Hepatocyte (in vitro differentiated cells): ENCODE results near the gene SYNPO2. TPM values are rescaled to one million over a fixed set of nuclear protein-coding genes. Genes with fewer than 3 reads are reported as not detected.
A peak's percentile ranks its signal among the peaks of the same experiment; 100 is the strongest.

Experiments used
- DNase-seq: peaks from one replicate; pipeline ENCODE4 v3.0.0-alpha.2; 2016; ENCODE audit warnings: low spot score
- H2AFZ ChIP-seq: fragments of 200-600 bp; sonication (generic); 2 replicates; pipeline ENCODE4 v1.6.0; 2016; ENCODE audit warnings: antibody characterized with exemption, mild to moderate bottlenecking
- H3K27ac ChIP-seq: fragments of 200-600 bp; sonication (generic); 2 replicates; pipeline ENCODE4 v1.5.1; 2016; ENCODE audit warnings: mild to moderate bottlenecking
- H3K27me3 ChIP-seq: fragments of 200-600 bp; sonication (generic); 2 replicates; pipeline ENCODE4 v1.6.1; 2016
- H3K36me3 ChIP-seq: fragments of 200-600 bp; sonication (generic); replicated peaks from 2 replicates; pipeline ENCODE4 v1.5.1; 2016; ENCODE audit warnings: low read depth; ENCODE audit not compliant: insufficient read depth
- H3K4me1 ChIP-seq: fragments of 200-600 bp; sonication (generic); 2 replicates; pipeline ENCODE4 v1.5.1; 2016; ENCODE audit warnings: mild to moderate bottlenecking, moderate library complexity; ENCODE audit not compliant: insufficient read depth
- H3K4me2 ChIP-seq: fragments of 200-600 bp; sonication (generic); 2 replicates; pipeline ENCODE4 v1.6.0; 2016
- H3K4me3 ChIP-seq: fragments of 200-600 bp; sonication (generic); 2 replicates; pipeline ENCODE4 v1.5.1; 2016; ENCODE audit warnings: mild to moderate bottlenecking
- H3K79me2 ChIP-seq: fragments of 200-600 bp; sonication (generic); 2 replicates; pipeline ENCODE4 v1.6.0; 2017; ENCODE audit warnings: mild to moderate bottlenecking
- H3K9me2 ChIP-seq: fragments of 200-600 bp; sonication (generic); replicated peaks from 2 replicates; pipeline ENCODE4 v1.6.0; 2017; ENCODE audit warnings: mild to moderate bottlenecking; ENCODE audit not compliant: insufficient read depth
- H3K9me3 ChIP-seq: fragments of 200-600 bp; sonication (generic); 2 replicates; pipeline ENCODE4 v1.5.1; 2016; ENCODE audit warnings: low read depth, mild to moderate bottlenecking
- H4K20me1 ChIP-seq: fragments of 200-600 bp; sonication (generic); 2 replicates; pipeline ENCODE4 v1.6.0; 2016; ENCODE audit warnings: mild to moderate bottlenecking; ENCODE audit not compliant: insufficient read depth, poor library complexity, severe bottlenecking
- EZH2 ChIP-seq: fragments of 200-600 bp; sonication (generic); IDR thresholded peaks from 2 replicates; pipeline ENCODE4 v1.6.1; 2016; ENCODE audit warnings: antibody characterized with exemption, mild to moderate bottlenecking, borderline replicate concordance
- EZH2phosphoT487 ChIP-seq: fragments of 200-600 bp; sonication (generic); IDR thresholded peaks from one replicate; pipeline ENCODE4 v1.6.1; 2018; ENCODE audit warnings: antibody characterized with exemption, mild to moderate bottlenecking, low read depth, moderate library complexity; ENCODE audit not compliant: unreplicated experiment, severe bottlenecking
- WGBS: methylation state at CpG from one replicate; pipeline ENCODE4 v1.1.6; 2016; ENCODE audit warnings: low lambda C conversion rate; ENCODE audit errors: missing lambda C conversion rate; 5-methylcytosine and 5-hydroxymethylcytosine counted together
- polyA plus RNA-seq: library from polyadenylated mRNA; unstranded; fragments of >200 nt; fragmentation: Nextera tagmentation; extraction: Ambion mirVana; gene quantifications from 2 replicates; pipeline ENCODE4 v1.2.1, GENCODE V29; 2016
- total RNA-seq: library from RNA; depleted of rRNA; stranded (reverse); fragments of >200 nt; gene quantifications from 2 replicates; pipeline ENCODE4 v1.2.3, GENCODE V29; 2014
- TF ChIP-seq, protein P1 (sequence below): fragments of 200-600 bp; sonication (generic); IDR thresholded peaks from 2 replicates; pipeline ENCODE4 v1.5.1; 2016; ENCODE audit warnings: antibody characterized with exemption, mild to moderate bottlenecking; ENCODE audit not compliant: poor library complexity

SYNPO2 gene
- total and polyA plus RNA-seq, 2 experiments from 2014 or later = 3.5 to 12.6 TPM

DNA sequence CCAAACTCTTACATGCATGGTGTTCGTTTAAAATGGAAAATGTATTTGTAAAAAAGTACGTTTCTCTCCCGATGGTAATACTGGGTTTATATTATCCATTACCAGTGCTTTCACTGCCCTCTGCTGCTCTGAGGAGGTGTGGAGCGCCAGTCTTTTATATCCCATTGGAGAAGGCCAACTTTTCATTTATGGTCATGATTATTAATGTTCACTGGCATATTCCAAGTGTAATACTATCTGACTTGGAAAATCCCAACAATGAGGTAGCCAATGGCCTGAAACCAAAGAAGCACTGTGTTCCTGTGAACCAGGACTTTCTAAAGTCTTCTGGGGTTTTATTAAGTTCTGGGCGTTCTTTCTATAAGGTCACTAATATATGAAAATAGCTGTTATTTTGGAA lies 80.7 kb downstream of the SYNPO2 start:
- Histone ChIP-seq H3K27ac (peak overlapping the region; percentile 62), H3K4me1 (peaks cover 14% of the 10 kb centered on the region), H3K36me3 (no peaks in the 10 kb centered on the region), H3K9me2 (no peaks in the 10 kb centered on the region), H4K20me1 (no peaks in the 10 kb centered on the region), H3K9me3 (no peaks in the 10 kb centered on the region), H3K79me2 (no peaks in the 10 kb centered on the region), H3K4me3 (peak overlapping the region; percentile 8), H2AFZ (no peak overlapping the region), H3K4me2 (peak overlapping the region; percentile 64), H3K27me3 (no peaks in the 10 kb centered on the region)
- DNase-seq = peak; percentile 63
- WGBS = 32% methylated on average over 5 of the region's 5 CpGs
- TF ChIP-seq, protein P1, sequence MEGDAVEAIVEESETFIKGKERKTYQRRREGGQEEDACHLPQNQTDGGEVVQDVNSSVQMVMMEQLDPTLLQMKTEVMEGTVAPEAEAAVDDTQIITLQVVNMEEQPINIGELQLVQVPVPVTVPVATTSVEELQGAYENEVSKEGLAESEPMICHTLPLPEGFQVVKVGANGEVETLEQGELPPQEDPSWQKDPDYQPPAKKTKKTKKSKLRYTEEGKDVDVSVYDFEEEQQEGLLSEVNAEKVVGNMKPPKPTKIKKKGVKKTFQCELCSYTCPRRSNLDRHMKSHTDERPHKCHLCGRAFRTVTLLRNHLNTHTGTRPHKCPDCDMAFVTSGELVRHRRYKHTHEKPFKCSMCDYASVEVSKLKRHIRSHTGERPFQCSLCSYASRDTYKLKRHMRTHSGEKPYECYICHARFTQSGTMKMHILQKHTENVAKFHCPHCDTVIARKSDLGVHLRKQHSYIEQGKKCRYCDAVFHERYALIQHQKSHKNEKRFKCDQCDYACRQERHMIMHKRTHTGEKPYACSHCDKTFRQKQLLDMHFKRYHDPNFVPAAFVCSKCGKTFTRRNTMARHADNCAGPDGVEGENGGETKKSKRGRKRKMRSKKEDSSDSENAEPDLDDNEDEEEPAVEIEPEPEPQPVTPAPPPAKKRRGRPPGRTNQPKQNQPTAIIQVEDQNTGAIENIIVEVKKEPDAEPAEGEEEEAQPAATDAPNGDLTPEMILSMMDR = peak; percentile 61
- TF ChIP-seq EZH2phosphoT487 (no peak), EZH2 (no peak)

DNA sequence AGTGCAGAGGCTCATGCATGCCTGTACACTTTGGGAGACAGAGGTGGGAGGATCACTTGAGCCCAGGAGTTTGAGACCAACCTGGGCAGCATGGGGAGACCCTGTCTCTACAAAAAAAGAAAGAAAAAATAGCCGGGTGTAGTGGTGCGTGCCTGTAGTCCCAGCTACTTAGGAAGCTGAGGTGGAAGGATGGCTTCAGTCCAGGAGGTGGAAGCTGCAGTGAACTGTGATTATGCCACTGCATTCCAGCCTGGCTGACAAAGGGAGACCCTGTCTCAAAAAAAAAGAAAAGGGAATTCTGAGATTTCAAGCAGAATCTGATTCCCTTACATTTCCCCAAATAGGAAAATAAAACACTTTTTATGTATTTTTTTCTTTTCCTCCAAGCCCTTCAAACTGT lies 83.5 kb downstream of the SYNPO2 start:
- peaks cover 14% of the 10 kb centered on the region for H3K4me1 ChIP-seq
- H3K9me3 ChIP-seq = no peaks in the 10 kb centered on the region
- H3K36me3 ChIP-seq = no peaks in the 10 kb centered on the region
- H3K79me2 ChIP-seq = no peaks in the 10 kb centered on the region
- DNase-seq = no peak
- WGBS = 97% methylated on average over 2 of the region's 2 CpGs
- no peak for TF ChIP-seq EZH2phosphoT487
- TF ChIP-seq, protein P1 = no peak
- TF ChIP-seq EZH2 = no peak
- H3K27ac ChIP-seq = no peak overlapping the region
- H3K27me3 ChIP-seq = no peaks in the 10 kb centered on the region
- H2AFZ ChIP-seq = no peak overlapping the region
- H3K9me2 ChIP-seq = no peaks in the 10 kb centered on the region
- no peaks in the 10 kb centered on the region for H4K20me1 ChIP-seq
- H3K4me2 ChIP-seq = no peak overlapping the region
- H3K4me3 ChIP-seq = no peak overlapping the region

DNA sequence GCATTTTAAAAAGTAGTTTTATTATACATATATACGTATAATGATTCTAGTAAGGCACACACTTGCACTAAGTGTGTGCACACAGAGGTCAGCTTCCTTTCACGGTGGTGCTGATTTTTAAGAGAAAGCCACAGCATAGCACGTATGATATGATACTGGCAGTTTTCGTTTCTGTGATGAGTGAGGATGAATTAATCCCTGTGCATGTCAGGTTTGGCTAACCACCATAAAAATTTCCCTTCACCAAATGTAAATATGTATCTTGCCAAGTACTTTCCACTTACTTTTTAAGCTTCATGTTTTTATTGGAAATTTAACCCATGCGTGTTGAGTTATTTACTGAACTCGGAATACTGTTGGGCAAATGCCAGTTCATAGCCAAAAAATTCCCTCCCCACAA lies 84.6 kb downstream of the SYNPO2 start:
- Histone ChIP-seq H3K36me3 (no peaks in the 10 kb centered on the region), H4K20me1 (no peaks in the 10 kb centered on the region), H3K4me1 (peaks cover 8% of the 10 kb centered on the region), H3K27ac (no peak overlapping the region), H2AFZ (no peak overlapping the region), H3K4me3 (no peak overlapping the region), H3K79me2 (no peaks in the 10 kb centered on the region), H3K9me2 (no peaks in the 10 kb centered on the region), H3K9me3 (no peaks in the 10 kb centered on the region), H3K4me2 (no peak overlapping the region), H3K27me3 (no peaks in the 10 kb centered on the region)
- WGBS = 77% methylated on average over 6 of the region's 6 CpGs
- DNase-seq = no peak
- TF ChIP-seq, protein P1 = no peak
- TF ChIP-seq EZH2phosphoT487 (no peak), EZH2 (no peak)

DNA sequence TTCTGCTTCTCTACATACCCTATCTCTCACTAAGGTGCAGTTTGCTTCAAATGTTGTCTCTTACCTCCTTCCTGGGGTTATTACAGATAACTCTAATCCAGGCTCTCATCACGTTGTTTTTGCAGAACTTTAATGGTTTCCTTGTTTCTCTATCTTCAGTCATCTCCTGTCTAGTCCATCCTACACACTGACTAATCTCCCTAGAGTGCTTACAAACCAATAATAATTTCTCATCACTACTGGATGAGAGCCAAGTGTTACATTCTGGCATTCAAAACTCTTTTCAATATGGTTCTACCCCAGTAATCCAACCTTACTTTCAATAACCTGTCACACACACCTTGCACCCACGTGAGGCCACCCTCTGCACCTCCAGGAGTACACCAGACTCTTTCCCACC lies 86.1 kb downstream of the SYNPO2 start:
- DNase-seq = no peak
- no peak overlapping the region for H2AFZ ChIP-seq
- no peak overlapping the region for H3K27ac ChIP-seq
- H3K9me3 ChIP-seq = no peaks in the 10 kb centered on the region
- H3K4me1 ChIP-seq = no peaks in the 10 kb centered on the region
- no peaks in the 10 kb centered on the region for H3K9me2 ChIP-seq
- no peaks in the 10 kb centered on the region for H3K36me3 ChIP-seq
- no peak overlapping the region for H3K4me2 ChIP-seq
- no peaks in the 10 kb centered on the region for H3K27me3 ChIP-seq
- no peak overlapping the region for H3K4me3 ChIP-seq
- 59% methylated on average over 2 of the region's 2 CpGs for WGBS
- TF ChIP-seq EZH2 (no peak), EZH2phosphoT487 (no peak)
- TF ChIP-seq, protein P1 = no peak
- no peaks in the 10 kb centered on the region for H3K79me2 ChIP-seq
- H4K20me1 ChIP-seq = no peaks in the 10 kb centered on the region
